ENCODE results near the gene CEBPA. TPM values are rescaled to one million over a fixed set of nuclear protein-coding genes. Genes with fewer than 3 reads are reported as not detected.
A peak's percentile ranks its signal among the peaks of the same experiment; 100 is the strongest.

CEBPA gene
- total and polyA plus RNA-seq, 7 donors: 5.8 to 50.7 (median 9.8) TPM

DNA sequence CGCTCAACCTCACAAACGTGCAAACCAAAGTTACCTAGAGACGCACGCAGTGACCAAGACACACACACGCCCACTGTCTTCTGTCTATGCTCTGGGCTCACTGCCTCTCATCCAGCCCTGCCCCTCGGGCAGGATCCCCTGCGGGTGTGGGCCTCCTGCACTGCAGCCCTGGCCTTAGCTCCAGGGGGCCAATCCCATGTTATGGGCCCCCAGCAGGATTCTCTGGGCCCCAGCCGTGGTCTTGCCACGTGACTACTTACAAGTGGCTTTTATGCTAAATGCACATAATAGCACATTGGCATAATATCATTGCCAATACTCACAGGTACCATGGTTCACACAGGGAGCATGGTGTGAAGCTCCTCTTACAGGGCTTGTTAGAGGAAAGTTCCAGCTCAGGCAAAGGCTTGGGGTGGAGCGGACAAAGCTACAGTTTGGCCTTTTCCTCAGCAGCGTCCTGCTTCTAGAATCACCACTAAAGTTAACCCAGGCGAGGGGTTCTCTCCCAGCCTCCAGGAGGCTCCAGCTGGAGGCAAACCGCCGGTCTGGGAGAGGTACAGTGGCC, 37.4 kb downstream of the CEBPA start:
- no peaks in the 10 kb centered on the region for H3K9me3 ChIP-seq
- no peak overlapping the region for H3K27ac ChIP-seq
- DNase-seq (no peak), ATAC-seq (no peak)
- H3K27me3 ChIP-seq (ENCODE audit: insufficient read depth in 3 of 3, low read length in 2 of 3): peaks cover 0 to 2% (median 0%) of the 10 kb centered on the region in 3 donors
- H3K36me3 ChIP-seq (ENCODE audit: insufficient read depth in 1 of 2, low read depth in 1 of 2): no peaks in the 10 kb centered on the region
- H3K4me1 ChIP-seq: no peaks in the 10 kb centered on the region
- H3K4me3 ChIP-seq: no peak overlapping the region
- intact Hi-C loops (cut with DNase I): no loop called here
- TF ChIP-seq CTCF (IDR thresholded peaks at IDR 0.05): no peak
- WGBS, 3 donors: 84 to 93% (median 89%) methylated on average over 14 of the region's 14 CpGs

DNA sequence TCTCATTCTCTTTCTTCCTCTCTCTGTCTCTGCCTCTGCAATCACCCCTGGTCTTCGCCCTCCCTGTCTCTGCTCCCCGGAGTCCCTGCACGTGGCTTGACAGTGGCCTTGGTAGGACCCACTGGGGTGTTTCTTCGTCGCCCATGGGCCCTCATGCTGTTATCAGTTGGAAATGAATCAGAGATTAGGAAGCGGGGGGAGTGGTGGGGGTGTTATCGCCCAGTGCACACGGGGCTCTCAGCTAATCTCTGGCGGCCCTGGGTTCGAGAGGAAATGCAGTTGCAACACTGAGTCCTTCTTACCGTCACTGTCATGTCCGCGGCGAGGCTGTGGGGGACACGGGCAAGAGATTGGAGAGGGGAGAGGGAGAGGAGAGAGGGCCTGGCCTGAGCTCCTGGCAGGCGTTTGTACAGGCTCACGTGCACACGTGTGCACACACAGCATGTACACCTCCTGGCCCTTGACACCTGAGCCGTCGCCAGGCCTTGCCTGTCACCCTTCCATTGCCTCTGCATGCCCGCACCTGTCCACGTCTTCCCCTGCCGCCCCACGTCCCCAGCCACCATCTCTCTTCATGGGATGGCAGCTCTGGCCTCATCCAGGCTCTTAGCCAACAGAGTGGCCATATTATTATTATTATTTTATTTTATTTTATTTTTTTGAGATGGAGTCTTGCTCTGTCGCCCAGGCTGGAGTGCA, 38.9 kb downstream of the CEBPA start:
- Histone ChIP-seq H3K4me3 (no peak overlapping the region), H3K4me1 (no peaks in the 10 kb centered on the region), H3K27me3 (ENCODE audit: insufficient read depth in 3 of 3, low read length in 2 of 3) (peaks cover 0 to 2% (median 0%) of the 10 kb centered on the region in 3 donors), H3K36me3 (ENCODE audit: insufficient read depth in 1 of 2, low read depth in 1 of 2) (no peaks in the 10 kb centered on the region), H3K9me3 (no peaks in the 10 kb centered on the region), H3K27ac (no peak overlapping the region)
- ATAC-seq (no peak), DNase-seq (no peak)
- intact Hi-C loops (cut with DNase I): no loop called here
- TF ChIP-seq CTCF (IDR thresholded peaks at IDR 0.05): no peak
- 83 to 90% (median 84%) methylated on average over 25 of the region's 25 CpGs for WGBS, 3 donors

DNA sequence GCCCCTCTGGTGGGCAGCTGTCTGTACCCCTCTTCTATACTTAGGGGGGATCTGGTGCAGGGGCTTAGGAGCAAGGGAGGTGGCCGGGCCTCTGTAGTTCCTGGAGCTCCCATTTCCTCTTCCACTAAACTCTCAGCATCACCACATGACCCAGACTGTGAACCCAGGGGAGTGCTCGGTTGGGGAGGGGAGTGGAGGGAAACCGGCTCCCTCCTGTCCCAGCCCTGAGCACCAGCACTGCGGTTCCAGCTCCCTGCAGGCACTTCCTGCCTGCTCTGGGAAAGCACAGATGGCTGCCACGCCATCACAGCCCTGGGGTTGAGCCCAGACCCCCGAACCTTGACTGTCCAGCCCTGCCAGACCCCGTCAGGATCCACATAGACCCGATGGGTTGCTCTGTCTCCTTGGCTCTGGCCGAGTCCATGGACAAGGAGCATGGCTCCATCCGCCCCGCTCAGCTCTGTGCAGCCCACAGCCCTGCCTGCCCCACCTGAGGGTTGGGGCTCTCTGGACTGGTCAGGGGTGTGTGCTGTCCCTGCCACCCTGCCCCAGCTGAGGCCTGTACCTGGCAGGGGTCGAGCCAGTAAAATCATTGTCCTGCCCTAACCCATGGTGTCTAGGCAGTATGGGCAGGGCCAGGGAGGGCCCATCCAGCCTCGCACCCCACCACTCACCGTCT, 40.7 kb downstream of the CEBPA start:
- no peak overlapping the region for H3K27ac ChIP-seq
- no peaks in the 10 kb centered on the region for H3K36me3 ChIP-seq (ENCODE audit: insufficient read depth in 1 of 2, low read depth in 1 of 2)
- no peak overlapping the region for H3K4me3 ChIP-seq
- no peak for TF ChIP-seq CTCF (IDR thresholded peaks at IDR 0.05)
- 72 to 83% (median 76%) methylated on average over 13 to 14 of the region's 14 CpGs for WGBS, 3 donors
- no peaks in the 10 kb centered on the region for H3K4me1 ChIP-seq
- peaks cover 0 to 2% (median 0%) of the 10 kb centered on the region in 3 donors for H3K27me3 ChIP-seq (ENCODE audit: insufficient read depth in 3 of 3, low read length in 2 of 3)
- H3K9me3 ChIP-seq: peaks cover 3% of the 10 kb centered on the region
- peak in 1 of 4 donors; percentile 29 for ATAC-seq
- no peak for DNase-seq
- intact Hi-C loops (cut with DNase I): no loop called here

GRCh38 chr19:33260628-33261418, 41.5 kb downstream of the CEBPA start:
- no peak for DNase-seq
- H3K36me3 ChIP-seq (ENCODE audit: insufficient read depth in 1 of 2, low read depth in 1 of 2): no peaks in the 10 kb centered on the region
- 68 to 77% (median 76%) methylated on average over 22 to 24 of the region's 24 CpGs for WGBS, 3 donors
- no peak overlapping the region for H3K4me3 ChIP-seq
- ATAC-seq: no peak
- no peak overlapping the region for H3K27ac ChIP-seq
- H3K27me3 ChIP-seq (ENCODE audit: insufficient read depth in 3 of 3, low read length in 2 of 3): peaks cover 0 to 2% (median 0%) of the 10 kb centered on the region in 3 donors
- H3K9me3 ChIP-seq: peaks cover 3% of the 10 kb centered on the region
- intact Hi-C loops (cut with DNase I): no loop called here
- no peak for TF ChIP-seq CTCF (IDR thresholded peaks at IDR 0.05)
- H3K4me1 ChIP-seq: no peaks in the 10 kb centered on the region

Data from psoas muscle (tissue), 8 donors.